Stimulated activated CD4-positive, alpha-beta T cell treated with anti-CD3 and anti-CD28 coated beads, Interleukin-15, amount 100 ng/mL, for 48 hours (primary cell): ENCODE measurements around the gene KLHL22.

Experiments
- DNase-seq, 2 donors: peaks; one replicate each; pipeline ENCODE4 v3.0.0-alpha.2; 2020; ENCODE audit warnings: low read depth in 2 of 2

KLHL22 gene

GRCh38 chr22:20432244-20432686, 63.3 kb downstream of the KLHL22 start:
- DNase-seq: no peak

- no peak for DNase-seq
Observed at GRCh38 chr22:20431511-20432192, 63.9 kb downstream of the KLHL22 start.

- peak; percentile 40 to 46 for DNase-seq
Observed at GRCh38 chr22:20430720-20431510, 64.7 kb downstream of the KLHL22 start.

- DNase-seq: no peak
Observed at GRCh38 chr22:20430101-20430719, 65.4 kb downstream of the KLHL22 start.

- peak; percentile 47 to 67 for DNase-seq
Observed at GRCh38 chr22:20429254-20430100, 66.1 kb downstream of the KLHL22 start.

GRCh38 chr22:20428496-20429253, 66.9 kb downstream of the KLHL22 start:
- DNase-seq: no peak

GRCh38 chr22:20427945-20428417, 67.6 kb downstream of the KLHL22 start:
- no peak for DNase-seq

- no peak for DNase-seq
Observed at GRCh38 chr22:20427104-20427944, 68.3 kb downstream of the KLHL22 start.

GRCh38 chr22:20426259-20426615, 69.4 kb downstream of the KLHL22 start:
- DNase-seq: no peak

GRCh38 chr22:20425566-20426258, 69.9 kb downstream of the KLHL22 start:
- no peak for DNase-seq

- DNase-seq: no peak
Observed at GRCh38 chr22:20424932-20425565, 70.5 kb downstream of the KLHL22 start.

- DNase-seq: no peak
Observed at GRCh38 chr22:20424568-20424931, 71.0 kb downstream of the KLHL22 start.

GRCh38 chr22:20423906-20424551, 71.6 kb downstream of the KLHL22 start:
- no peak for DNase-seq

- DNase-seq: no peak
Observed at GRCh38 chr22:20423008-20423905, 72.3 kb downstream of the KLHL22 start.

- no peak for DNase-seq
Observed at GRCh38 chr22:20422271-20423007, 73.2 kb downstream of the KLHL22 start.

GRCh38 chr22:20421507-20421874, 74.1 kb downstream of the KLHL22 start:
- no peak for DNase-seq
